ENCODE results near the gene CTNND1.

GRCh38 chr11:57732661-57733060 is 28.9 kb upstream of the CTNND1 start:
- no peak for TF ChIP-seq POLR2A (IDR thresholded peaks at IDR 0.05; ENCODE audit: low read depth, low read length)
- no peak for TF ChIP-seq RCOR1 (IDR thresholded peaks at IDR 0.05; ENCODE audit: insufficient replicate concordance, low read length)
- no peak for TF ChIP-seq BHLHE40 (IDR thresholded peaks at IDR 0.05; ENCODE audit: low read depth, low read length)
- no peak for TF ChIP-seq CTCF (conservative IDR thresholded peaks at IDR 0.05; ENCODE audit: low read depth, low read length)
- no peak for TF ChIP-seq SMC3 (IDR thresholded peaks at IDR 0.05; ENCODE audit: low read depth, low read length)
- TF ChIP-seq RFX5 (IDR thresholded peaks at IDR 0.05; ENCODE audit: low read depth, low read length), result no peak
- no peak for TF ChIP-seq MAFK (IDR thresholded peaks at IDR 0.05; ENCODE audit: low read depth, low read length)
- TF ChIP-seq ELK1 (IDR thresholded peaks at IDR 0.05; ENCODE audit: borderline replicate concordance, low read depth, low read length), result no peak
- no peak for TF ChIP-seq USF2 (IDR thresholded peaks at IDR 0.05; ENCODE audit: low read depth, low read length)
- no peak for TF ChIP-seq CHD1 (IDR thresholded peaks at IDR 0.05; ENCODE audit: low read depth, low read length)
- no peak for TF ChIP-seq RAD21 (IDR thresholded peaks at IDR 0.05; ENCODE audit: low read length)
- no peak for TF ChIP-seq MAZ (IDR thresholded peaks at IDR 0.05; ENCODE audit: borderline replicate concordance, low read depth, low read length)
- TF ChIP-seq CEBPB (IDR thresholded peaks at IDR 0.05; ENCODE audit: low read depth, low read length), result no peak
- TF ChIP-seq FOS (IDR thresholded peaks at IDR 0.05; ENCODE audit: low read depth, low read length), result no peak

All from IMR-90 (cell line).